Measurements from ENCODE around the gene PRR33.

- no peak for TF ChIP-seq CTCF (conservative IDR thresholded peaks at IDR 0.05 in 1 of 2, IDR thresholded peaks at IDR 0.05 in 1 of 2; ENCODE audit: extremely low read depth in 1 of 2, insufficient read depth in 1 of 2, low read depth in 1 of 2, low read length in 2 of 2)
- no peak for TF ChIP-seq EZH2 (IDR thresholded peaks at IDR 0.05; ENCODE audit: borderline replicate concordance, low read length)
Measured at GRCh38 chr11:1908618-1909017, 16.9 kb upstream of the PRR33 start.

Data from mammary epithelial cell (primary cell).